Cardiac muscle cell (in vitro differentiated cells and primary cell): ENCODE measurements around the gene MICU1. TPM values are rescaled to one million over a fixed set of nuclear protein-coding genes. Genes with fewer than 3 reads are reported as not detected.
"Not testable (repeated sequence)": the region's sequence is repeated elsewhere in the genome, so short reads cannot be mapped to it uniquely, and the experiment has no call there.

ENCODE experiments used
- DNase-seq, 2 donors: peaks; one replicate each; pipeline versions ENCODE4 v3.0.0 to v3.0.0-alpha.2; 2010 to 2017; ENCODE audit warnings: low read depth in 1 of 2, low spot score in 1 of 2
- H3K27ac ChIP-seq: fragments of 200-600 bp; sonication (generic); 2 replicates; pipeline ENCODE4 v1.5.1; 2016
- H3K27me3 ChIP-seq: fragments of 200-600 bp; sonication (generic); 2 replicates; pipeline ENCODE4 v1.6.0; 2016; ENCODE audit warnings: control low read depth
- H3K36me3 ChIP-seq: fragments of 200-600 bp; sonication (generic); 2 replicates; pipeline ENCODE4 v1.5.1; 2016; ENCODE audit warnings: control low read depth
- H3K4me1 ChIP-seq: fragments of 200-600 bp; sonication (generic); 2 replicates; pipeline ENCODE4 v1.8.1; 2017; ENCODE audit warnings: low read depth, mild to moderate bottlenecking, mixed run types
- H3K4me3 ChIP-seq: fragments of 200-600 bp; sonication (generic); 2 replicates; pipeline ENCODE4 v1.5.1; 2016; ENCODE audit warnings: mild to moderate bottlenecking
- H3K9me3 ChIP-seq: fragments of 200-600 bp; sonication (generic); 2 replicates; pipeline ENCODE4 v1.5.1; 2017; ENCODE audit warnings: low read depth, mild to moderate bottlenecking, control low read depth
- polyA plus RNA-seq: library from polyadenylated mRNA; unstranded; fragments of >200 nt; fragmentation: Nextera tagmentation; extraction: Ambion mirVana; gene quantifications from 2 replicates; pipeline ENCODE4 v1.2.1, GENCODE V29; 2016
- total RNA-seq: library from RNA; depleted of rRNA; stranded (reverse); fragments of >200 nt; gene quantifications from 2 replicates; pipeline ENCODE4 v1.2.3, GENCODE V29; 2016
- TF ChIP-seq, protein P1 (sequence below): IDR thresholded peaks from 2 replicates; pipeline ENCODE4 v1.5.1; 2012; ENCODE audit warnings: low read depth, mild to moderate bottlenecking, low read length

The MICU1 gene
- total and polyA plus RNA-seq, 2 experiments from 2014 or later: 48.3 to 53.2 TPM

DNA sequence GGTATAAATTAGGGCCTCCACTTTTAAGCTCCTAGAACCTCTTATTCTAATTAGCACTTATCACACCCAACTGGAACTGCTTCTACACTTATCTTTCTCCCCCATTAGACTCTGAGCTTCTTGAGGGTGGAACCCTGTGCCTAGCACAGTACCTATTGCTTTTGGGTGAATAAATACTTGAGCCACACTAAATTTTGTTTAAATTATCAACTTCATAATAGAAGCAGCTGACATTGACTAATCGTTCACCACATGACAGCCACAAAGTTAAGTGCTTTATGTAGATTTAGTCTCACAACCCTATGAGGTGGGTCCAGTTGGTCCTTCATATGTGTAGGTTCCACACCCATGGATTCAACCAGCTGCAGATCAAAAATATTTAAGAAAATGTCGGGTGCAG is 235.1 kb downstream of the MICU1 start:
- Histone ChIP-seq H3K27me3 (no peaks in the 10 kb centered on the region), H3K36me3 (no peaks in the 10 kb centered on the region), H3K27ac (no peak overlapping the region), H3K4me1 (peaks cover 21% of the 10 kb centered on the region), H3K4me3 (no peak overlapping the region), H3K9me3 (no peaks in the 10 kb centered on the region)
- TF ChIP-seq, protein P1, sequence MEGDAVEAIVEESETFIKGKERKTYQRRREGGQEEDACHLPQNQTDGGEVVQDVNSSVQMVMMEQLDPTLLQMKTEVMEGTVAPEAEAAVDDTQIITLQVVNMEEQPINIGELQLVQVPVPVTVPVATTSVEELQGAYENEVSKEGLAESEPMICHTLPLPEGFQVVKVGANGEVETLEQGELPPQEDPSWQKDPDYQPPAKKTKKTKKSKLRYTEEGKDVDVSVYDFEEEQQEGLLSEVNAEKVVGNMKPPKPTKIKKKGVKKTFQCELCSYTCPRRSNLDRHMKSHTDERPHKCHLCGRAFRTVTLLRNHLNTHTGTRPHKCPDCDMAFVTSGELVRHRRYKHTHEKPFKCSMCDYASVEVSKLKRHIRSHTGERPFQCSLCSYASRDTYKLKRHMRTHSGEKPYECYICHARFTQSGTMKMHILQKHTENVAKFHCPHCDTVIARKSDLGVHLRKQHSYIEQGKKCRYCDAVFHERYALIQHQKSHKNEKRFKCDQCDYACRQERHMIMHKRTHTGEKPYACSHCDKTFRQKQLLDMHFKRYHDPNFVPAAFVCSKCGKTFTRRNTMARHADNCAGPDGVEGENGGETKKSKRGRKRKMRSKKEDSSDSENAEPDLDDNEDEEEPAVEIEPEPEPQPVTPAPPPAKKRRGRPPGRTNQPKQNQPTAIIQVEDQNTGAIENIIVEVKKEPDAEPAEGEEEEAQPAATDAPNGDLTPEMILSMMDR: no peak
- no peak for DNase-seq

DNA sequence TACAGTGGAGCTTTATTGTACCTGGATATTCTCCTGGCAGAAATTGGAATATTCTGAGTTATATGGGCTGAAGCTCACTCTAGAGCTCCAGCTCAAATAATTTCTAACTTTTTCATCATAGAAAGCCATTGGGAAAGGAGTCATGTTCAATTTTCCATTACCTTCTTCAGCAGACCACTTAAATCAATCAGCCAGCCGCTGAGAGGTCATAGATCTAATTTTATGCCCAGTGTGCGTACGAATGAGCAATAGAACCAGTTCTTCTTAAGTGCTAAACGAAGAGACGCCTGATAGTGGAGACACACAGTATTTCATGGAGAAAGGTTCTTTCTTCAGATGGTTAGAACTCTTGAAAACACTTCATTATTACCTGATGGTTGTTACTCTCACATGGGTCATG is 236.2 kb downstream of the MICU1 start:
- H3K4me3 ChIP-seq: no peak overlapping the region
- H3K36me3 ChIP-seq: no peaks in the 10 kb centered on the region
- peak overlapping the region; percentile 45 for H3K27ac ChIP-seq
- TF ChIP-seq, protein P1: no peak
- no peaks in the 10 kb centered on the region for H3K27me3 ChIP-seq
- peak in 1 of 2 donors; percentile 49 for DNase-seq
- H3K9me3 ChIP-seq: no peaks in the 10 kb centered on the region
- peaks cover 21% of the 10 kb centered on the region for H3K4me1 ChIP-seq

DNA sequence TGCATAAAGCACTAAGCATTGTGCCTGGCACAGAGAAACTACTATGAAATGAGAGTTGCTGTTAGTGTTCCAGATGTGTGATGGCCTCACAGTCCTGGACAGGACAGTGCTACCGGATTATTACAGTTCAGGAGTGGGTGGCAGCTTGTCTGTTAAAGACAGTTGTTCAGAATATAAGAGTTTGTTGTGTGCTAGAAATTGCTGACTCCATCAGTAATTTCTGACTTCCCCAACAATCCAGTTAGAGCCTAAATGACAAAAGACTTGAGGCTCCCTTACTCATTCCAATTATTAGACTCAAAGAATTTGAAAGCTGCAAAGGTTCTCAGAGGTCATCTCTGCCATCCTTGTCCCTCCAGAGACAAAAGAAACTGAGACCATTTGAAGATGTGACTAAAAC is 236.9 kb downstream of the MICU1 start:
- Histone ChIP-seq H3K27ac (no peak overlapping the region), H3K4me3 (no peak overlapping the region), H3K9me3 (no peaks in the 10 kb centered on the region), H3K36me3 (no peaks in the 10 kb centered on the region), H3K4me1 (peaks cover 21% of the 10 kb centered on the region), H3K27me3 (no peaks in the 10 kb centered on the region)
- DNase-seq: no peak
- TF ChIP-seq, protein P1: no peak

DNA sequence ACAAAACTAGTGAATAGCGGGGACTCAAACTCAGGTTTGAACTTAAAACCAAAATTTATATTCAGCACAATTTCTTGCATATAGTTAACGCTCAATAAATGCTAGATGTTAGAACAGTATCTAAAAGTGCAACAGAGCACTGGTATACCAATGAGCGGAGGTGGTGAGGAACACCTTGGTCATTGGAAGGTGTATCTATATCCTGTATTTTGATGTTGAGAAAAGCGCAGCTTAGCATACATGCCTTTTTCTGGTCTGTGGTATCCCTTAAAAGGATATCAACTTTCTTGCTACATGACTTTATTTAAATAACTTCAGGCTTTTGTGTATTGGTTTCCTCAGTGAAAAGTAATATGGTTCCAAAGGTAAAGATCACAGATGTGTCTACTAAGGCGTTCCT is 237.8 kb downstream of the MICU1 start:
- Histone ChIP-seq H3K4me3 (no peak overlapping the region), H3K27me3 (no peaks in the 10 kb centered on the region), H3K36me3 (no peaks in the 10 kb centered on the region), H3K4me1 (peaks cover 21% of the 10 kb centered on the region), H3K27ac (no peak overlapping the region), H3K9me3 (no peaks in the 10 kb centered on the region)
- no peak for DNase-seq
- TF ChIP-seq, protein P1: no peak

DNA sequence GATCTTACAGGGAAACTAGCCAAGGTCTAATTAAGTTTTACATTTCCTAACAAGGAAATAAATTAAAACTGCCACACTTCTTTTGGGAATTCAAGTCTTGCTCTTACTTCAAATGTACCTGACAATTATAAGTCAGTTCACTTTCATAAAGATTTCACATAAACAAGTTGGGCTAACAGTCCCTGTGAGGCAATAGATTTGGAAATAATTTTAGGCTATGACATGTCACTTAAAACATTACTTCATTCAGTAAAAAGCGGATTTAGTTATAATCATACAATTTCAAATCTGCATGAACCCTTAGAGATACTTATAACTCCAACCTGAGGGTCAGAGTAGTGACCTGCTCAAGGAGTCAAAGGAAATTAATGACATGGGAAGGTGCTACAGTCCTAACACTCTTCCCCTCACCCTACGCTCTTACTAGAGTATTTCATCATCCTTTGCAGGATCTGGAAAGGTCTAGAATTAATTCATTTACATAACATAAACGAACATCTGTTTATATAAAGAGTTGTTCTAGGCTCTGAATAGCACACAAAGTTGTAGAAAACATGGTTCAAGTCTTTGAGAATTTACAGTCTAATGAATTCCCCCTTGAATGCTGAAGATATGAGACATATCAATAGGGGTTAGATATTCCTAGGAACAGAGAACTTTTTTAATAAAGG is 238.8 kb downstream of the MICU1 start:
- Histone ChIP-seq H3K4me3 (no peak overlapping the region), H3K4me1 (peaks cover 21% of the 10 kb centered on the region), H3K27ac (no peak overlapping the region), H3K27me3 (no peaks in the 10 kb centered on the region), H3K9me3 (no peaks in the 10 kb centered on the region), H3K36me3 (no peaks in the 10 kb centered on the region)
- TF ChIP-seq, protein P1: no peak
- no peak for DNase-seq

DNA sequence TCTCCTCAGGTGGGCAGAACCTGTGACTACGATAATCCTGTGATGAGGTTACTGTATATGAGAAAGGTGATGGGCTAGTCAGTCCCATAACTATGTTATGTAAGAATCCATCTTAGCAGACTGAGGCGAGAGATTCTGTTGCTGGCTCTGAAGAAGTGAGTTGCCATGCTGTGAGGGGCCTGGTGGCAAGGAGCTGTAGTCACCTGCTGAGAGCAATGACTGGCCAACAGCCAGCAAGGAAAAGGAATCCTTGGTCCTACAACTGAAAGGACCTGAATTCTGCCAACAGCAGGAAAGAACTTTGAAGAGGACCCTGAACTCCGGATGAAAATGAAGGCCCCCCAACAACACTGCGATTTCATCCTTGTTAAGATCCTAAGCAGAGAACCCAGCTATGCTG is 240.2 kb downstream of the MICU1 start:
- TF ChIP-seq, protein P1: no peak
- no peaks in the 10 kb centered on the region for H3K27me3 ChIP-seq
- H3K4me1 ChIP-seq: peaks cover 21% of the 10 kb centered on the region
- no peaks in the 10 kb centered on the region for H3K36me3 ChIP-seq
- no peaks in the 10 kb centered on the region for H3K9me3 ChIP-seq
- H3K27ac ChIP-seq: no peak overlapping the region
- no peak overlapping the region for H3K4me3 ChIP-seq
- DNase-seq: no peak

DNA sequence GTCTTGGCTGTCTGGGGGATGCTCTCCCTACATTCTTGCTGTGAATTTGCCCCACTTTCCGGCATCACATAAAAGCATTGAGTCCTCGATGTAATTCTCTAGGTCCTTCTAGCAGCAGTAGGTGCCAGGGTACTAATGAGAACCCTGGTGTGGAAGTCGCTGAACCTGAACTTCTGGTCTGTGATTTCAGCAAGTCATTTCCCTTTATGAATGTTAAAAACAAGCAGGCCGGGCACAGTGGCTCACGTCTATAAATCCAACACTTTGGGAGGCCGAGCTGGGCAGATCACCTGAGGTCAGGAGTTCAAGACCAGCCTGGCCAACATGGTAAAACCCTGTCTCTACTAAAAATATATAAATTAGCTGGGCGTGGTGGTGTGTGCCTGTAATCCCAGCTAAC is 240.9 kb downstream of the MICU1 start:
- not testable (repeated sequence) for H3K36me3 ChIP-seq, DNase-seq, H3K27me3 ChIP-seq

More for the DNA sequence above, 240.9 kb downstream of the MICU1 start:
- peaks cover 14% of the 10 kb centered on the region for H3K4me1 ChIP-seq
- not testable (repeated sequence) for H3K27ac ChIP-seq, H3K9me3 ChIP-seq, H3K4me3 ChIP-seq
